GM12892 (cell line): ENCODE results near the gene PREX1.

ENCODE experiments used
- POLR2A ChIP-seq: IDR thresholded peaks from 2 replicates; pipeline ENCODE4 v1.6.1; 2011; ENCODE audit warnings: low read depth, low read length, control low read depth
- TAF1 ChIP-seq: IDR thresholded peaks from 2 replicates; pipeline ENCODE4 v1.6.1; 2011; ENCODE audit warnings: low read depth, mild to moderate bottlenecking, control low read depth, low read length, borderline replicate concordance

DNA sequence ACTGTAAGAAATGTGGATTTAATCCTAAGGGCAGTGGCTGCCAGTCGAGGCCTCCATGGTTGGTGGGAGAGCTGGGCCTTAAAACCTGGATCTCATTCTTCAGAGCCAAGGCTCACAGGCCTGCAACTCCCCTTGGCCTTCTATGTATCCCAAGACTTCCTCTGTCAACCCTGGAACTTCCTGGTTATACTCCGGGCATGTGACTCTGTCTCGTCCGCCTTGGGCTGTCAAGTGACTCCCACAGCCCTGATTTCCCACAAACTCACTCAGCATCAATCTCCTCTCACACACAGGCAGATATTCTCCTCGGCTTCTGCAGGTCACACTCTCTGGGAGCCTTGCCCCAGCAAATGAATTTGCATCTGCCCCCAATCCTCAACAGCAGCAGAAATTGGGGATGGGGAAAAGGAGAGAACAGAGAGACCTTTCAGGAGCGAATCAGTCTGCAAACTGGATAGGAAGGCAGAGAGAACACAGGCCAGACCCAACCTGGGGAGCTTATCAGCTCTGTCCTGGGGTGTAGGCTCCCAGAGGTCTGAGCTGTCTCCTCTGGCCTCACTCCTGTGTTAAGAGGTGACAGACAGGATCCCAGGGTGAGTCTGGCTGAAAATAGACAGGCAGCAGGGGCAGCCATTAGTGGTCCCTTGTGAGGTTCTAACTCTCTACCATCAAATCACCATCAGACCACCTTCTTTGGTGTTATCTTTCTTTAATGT lies 30.4 kb upstream of the PREX1 start:
- TF ChIP-seq TAF1 (no peak), POLR2A (no peak)
